ENCODE results near the gene ARHGAP25. TPM values are rescaled to one million over a fixed set of nuclear protein-coding genes. Genes with fewer than 3 reads are reported as not detected.

ARHGAP25 gene
- total and polyA plus RNA-seq, 2 experiments from 2014 or later: 1.9 to 2.0 TPM

DNA sequence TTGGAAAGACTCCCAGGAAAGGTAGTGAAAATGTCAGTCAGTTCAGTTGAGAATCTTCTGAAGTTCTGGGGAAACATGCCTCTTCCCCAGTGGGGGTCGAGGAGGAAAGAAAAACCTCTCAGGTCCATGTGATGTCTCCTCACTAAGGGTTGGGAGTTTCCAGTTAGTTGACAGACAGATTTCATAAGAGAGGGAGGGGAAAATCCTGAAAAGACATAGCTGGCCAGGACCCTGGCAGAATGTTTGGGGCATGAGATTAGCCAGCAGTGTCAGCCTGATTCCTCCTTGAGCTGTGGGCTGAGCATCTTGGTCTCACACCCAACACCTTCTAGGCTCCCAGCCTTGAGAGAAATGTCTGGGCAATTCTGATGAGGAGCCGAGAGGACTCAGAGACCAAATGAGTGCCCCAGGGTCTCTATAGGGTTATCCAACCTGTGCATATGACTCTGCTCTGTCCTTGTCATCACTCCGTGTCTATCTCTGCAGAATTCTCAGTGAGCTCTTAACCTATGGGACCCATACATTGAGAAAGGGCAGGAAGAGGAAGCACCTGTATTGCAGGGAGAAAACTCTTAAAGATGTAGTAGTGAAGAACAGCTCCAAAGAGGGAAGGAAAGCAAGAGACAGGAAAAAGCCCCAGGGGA, 122.7 kb downstream of the ARHGAP25 start (continued):
- TF ChIP-seq ZNF462 (CRISPR knock-in tag; IDR thresholded peaks at IDR 0.05): no peak
- no peak for TF ChIP-seq ZNF331 (CRISPR knock-in tag; IDR thresholded peaks at IDR 0.05; ENCODE audit: low read depth)

DNA sequence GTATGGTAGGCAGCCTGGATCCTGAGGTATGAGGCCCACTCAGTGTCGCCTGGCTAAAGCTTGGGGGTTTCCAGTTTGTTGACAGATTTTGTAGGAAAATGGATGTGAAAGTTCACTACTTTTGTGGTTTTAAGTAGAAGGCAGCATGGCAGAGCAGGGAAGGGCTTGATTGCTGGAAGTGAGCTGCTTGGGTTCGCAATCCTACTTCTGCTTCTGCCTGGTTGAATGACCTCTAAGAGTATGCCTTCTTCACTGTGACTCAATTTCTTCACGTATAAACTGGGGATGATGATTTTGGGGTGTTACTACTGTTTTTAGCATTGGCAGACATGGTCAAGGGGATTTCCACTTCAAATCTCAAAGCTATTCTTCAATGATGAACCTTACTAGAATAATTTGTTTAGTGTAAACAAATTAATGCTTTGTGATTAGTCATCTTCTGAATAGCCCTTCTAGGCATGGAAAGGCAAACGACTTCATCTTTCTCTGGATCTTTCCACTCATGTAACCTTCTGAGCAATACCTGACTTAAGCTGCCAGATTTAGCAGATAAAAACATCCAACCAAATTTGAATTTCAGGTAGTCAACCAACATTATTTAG, 123.3 kb downstream of the ARHGAP25 start:
- Histone ChIP-seq H3K9me2 (ENCODE audit: insufficient read depth) (peaks cover 10% of the 10 kb centered on the region; the same call in 1 of the 2 replicates), H3K27ac (ENCODE audit: low read depth) (no peak overlapping the region), H4K20me1 (replicated peaks; ENCODE audit: insufficient read depth) (no peaks in the 10 kb centered on the region), H2AFZ (no peak overlapping the region), H3F3A (replicated peaks; ENCODE audit: low read depth) (no peaks in the 10 kb centered on the region), H3K27me3 (ENCODE audit: insufficient read depth) (no peaks in the 10 kb centered on the region), H3K4me1 (ENCODE audit: insufficient read depth) (peaks cover 23% of the 10 kb centered on the region), H3K4me3 (no peak overlapping the region), H3K36me3 (ENCODE audit: insufficient read depth) (no peaks in the 10 kb centered on the region), H3K4me2 (0 out of 2 replicates have a peak overlapping the region, but pooled peaks have one; percentile 38), H3K79me2 (replicated peaks; ENCODE audit: insufficient read depth) (no peaks in the 10 kb centered on the region)
- no peaks in the 10 kb centered on the region for H3K9me3 Mint-ChIP-seq
- peaks cover 6% of the 10 kb centered on the region for H3K27me3 Mint-ChIP-seq (ENCODE audit: insufficient read depth, low read depth, poor library complexity)
- H3K36me3 Mint-ChIP-seq (ENCODE audit: low read depth): no peaks in the 10 kb centered on the region
- DNase-seq (ENCODE audit: low spot score): no peak
- H3K4me3 Mint-ChIP-seq: no peak overlapping the region
- peaks cover 19% of the 10 kb centered on the region for H3K4me1 Mint-ChIP-seq
- no peak overlapping the region; the same call in 1 of the 2 replicates for H3K27ac Mint-ChIP-seq
- no peak for ATAC-seq
- TF ChIP-seq ZNF462 (CRISPR knock-in tag; IDR thresholded peaks at IDR 0.05) (no peak), CTCF (conservative IDR thresholded peaks at IDR 0.05; ENCODE audit: low read depth in 2 of 2) (no peak), POLR2AphosphoS5 (IDR thresholded peaks at IDR 0.05; ENCODE audit: low read depth) (no peak), EZH2phosphoT487 (IDR thresholded peaks at IDR 0.05; ENCODE audit: unreplicated experiment) (no peak), CREB1 (CRISPR knock-in tag; IDR thresholded peaks at IDR 0.05; ENCODE audit: low read depth) (no peak)
